ENCODE measurements around the gene HOGA1. TPM values are rescaled to one million over a fixed set of nuclear protein-coding genes. Genes with fewer than 3 reads are reported as not detected.
"Not testable (repeated sequence)": the region's sequence is repeated elsewhere in the genome, so short reads cannot be mapped to it uniquely, and the experiment has no call there.

HOGA1 gene
- total RNA-seq, 4 donors from 2014 or later = 0.40 TPM; not detected in 3

DNA sequence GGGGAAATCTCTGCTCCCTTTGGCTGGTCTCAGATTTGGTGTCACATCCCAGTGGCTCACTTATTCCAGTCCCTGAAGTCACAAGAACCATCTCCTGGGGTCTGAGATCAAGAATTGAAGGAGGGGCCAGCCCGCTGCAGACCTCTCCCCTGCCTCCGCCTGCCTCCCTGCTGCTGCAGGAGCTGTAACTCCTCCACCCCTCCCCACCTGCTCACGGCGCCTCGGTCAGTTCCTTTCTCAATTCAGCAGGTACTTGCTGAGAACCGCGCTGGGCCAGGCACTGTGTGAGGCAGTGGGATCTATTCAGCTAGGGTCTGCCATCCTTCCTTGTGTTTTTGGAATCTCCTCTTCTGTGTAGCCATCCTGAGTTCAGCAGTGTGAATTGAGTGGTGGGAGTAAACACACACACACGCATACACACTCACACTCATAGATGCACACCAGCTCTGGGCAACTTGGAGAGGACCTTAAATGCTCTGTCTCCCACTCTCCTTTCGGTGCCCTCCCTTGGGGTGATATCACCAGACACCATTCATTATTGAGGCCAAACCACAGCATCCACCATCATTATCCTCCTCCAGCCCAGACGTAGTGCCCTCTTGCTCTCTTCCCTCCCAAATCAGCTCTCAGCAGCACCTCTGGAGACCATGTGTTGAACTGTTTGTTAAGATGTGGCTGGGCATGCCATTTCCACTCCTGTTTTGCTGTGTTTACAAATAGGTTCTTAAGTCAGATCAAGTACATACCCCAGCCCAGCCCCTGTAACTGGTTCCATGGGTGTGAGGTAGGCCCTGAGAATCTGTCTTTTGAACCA is 33.6 kb upstream of the HOGA1 start:
- no peak for DNase-seq
- no peaks in the 10 kb centered on the region for H3K36me3 ChIP-seq
- no peaks in the 10 kb centered on the region for H3K4me1 ChIP-seq
- TF ChIP-seq, protein P1, sequence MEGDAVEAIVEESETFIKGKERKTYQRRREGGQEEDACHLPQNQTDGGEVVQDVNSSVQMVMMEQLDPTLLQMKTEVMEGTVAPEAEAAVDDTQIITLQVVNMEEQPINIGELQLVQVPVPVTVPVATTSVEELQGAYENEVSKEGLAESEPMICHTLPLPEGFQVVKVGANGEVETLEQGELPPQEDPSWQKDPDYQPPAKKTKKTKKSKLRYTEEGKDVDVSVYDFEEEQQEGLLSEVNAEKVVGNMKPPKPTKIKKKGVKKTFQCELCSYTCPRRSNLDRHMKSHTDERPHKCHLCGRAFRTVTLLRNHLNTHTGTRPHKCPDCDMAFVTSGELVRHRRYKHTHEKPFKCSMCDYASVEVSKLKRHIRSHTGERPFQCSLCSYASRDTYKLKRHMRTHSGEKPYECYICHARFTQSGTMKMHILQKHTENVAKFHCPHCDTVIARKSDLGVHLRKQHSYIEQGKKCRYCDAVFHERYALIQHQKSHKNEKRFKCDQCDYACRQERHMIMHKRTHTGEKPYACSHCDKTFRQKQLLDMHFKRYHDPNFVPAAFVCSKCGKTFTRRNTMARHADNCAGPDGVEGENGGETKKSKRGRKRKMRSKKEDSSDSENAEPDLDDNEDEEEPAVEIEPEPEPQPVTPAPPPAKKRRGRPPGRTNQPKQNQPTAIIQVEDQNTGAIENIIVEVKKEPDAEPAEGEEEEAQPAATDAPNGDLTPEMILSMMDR (IDR thresholded peaks at IDR 0.05) = no peak
- TF ChIP-seq POLR2A (IDR thresholded peaks at IDR 0.05) = no peak
- H3K27ac ChIP-seq = no peak overlapping the region
- no peaks in the 10 kb centered on the region for H3K27me3 ChIP-seq
- no peaks in the 10 kb centered on the region for H3K9me3 ChIP-seq
- H3K4me3 ChIP-seq = no peak overlapping the region

DNA sequence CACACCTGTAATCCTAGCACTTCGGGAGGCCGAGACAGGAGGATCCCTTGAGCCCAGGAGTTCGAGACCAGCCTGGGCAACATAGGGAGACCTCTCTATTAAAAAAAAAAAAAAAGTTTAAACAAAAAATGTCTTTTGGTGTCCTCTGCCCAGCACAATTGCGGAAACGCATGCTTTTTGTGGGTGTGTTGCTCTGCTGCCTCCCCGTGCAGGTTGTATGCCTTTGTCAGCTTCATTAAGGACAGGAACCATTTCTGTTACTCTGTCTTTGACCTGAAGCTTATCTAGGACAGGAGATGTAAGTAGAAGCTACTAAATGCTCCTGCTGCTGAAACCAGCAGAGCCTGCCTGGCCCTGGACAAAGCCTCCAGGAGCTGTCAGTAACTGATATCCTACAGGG is 32.9 kb upstream of the HOGA1 start:
- H3K36me3 ChIP-seq = no peaks in the 10 kb centered on the region
- no peak for DNase-seq
- H3K27me3 ChIP-seq = no peaks in the 10 kb centered on the region
- H3K4me1 ChIP-seq = no peaks in the 10 kb centered on the region
- TF ChIP-seq, protein P1 (IDR thresholded peaks at IDR 0.05) = no peak
- no peak for TF ChIP-seq POLR2A (IDR thresholded peaks at IDR 0.05)
- H3K4me3 ChIP-seq = no peak overlapping the region
- no peaks in the 10 kb centered on the region for H3K9me3 ChIP-seq
- no peak overlapping the region for H3K27ac ChIP-seq

DNA sequence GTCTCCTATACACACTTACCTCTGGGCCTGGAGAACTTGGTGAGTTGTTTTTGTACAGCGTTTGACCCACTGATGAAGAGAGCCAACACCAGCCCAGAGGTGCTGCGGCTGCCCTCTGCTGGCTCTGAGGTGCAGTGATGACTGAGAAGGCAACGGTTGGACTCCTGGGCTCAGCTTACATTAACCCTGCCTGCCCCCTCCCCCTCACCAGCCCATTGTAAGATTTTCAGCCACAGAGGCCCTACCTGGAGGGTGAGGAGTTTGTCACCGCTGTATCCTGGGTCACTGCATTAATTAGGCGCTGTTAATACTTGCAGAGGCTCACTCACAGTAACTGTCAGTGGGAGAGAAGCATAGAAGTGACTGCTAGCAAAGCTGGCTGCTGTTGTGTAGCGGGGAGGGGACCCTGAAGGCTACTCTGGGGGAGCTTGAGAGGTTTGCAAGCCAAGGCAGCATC is 30.6 kb upstream of the HOGA1 start:
- no peaks in the 10 kb centered on the region for H3K9me3 ChIP-seq
- no peak overlapping the region for H3K27ac ChIP-seq
- no peaks in the 10 kb centered on the region for H3K27me3 ChIP-seq
- TF ChIP-seq, protein P1 (IDR thresholded peaks at IDR 0.05) = peak in 4 of 6 experiments; percentile 68 to 76 (median 73)
- no peak for TF ChIP-seq POLR2A (IDR thresholded peaks at IDR 0.05)
- peak; percentile 23 to 76 (median 75) for DNase-seq
- no peaks in the 10 kb centered on the region for H3K4me1 ChIP-seq
- H3K36me3 ChIP-seq = no peaks in the 10 kb centered on the region
- H3K4me3 ChIP-seq = no peak overlapping the region

DNA sequence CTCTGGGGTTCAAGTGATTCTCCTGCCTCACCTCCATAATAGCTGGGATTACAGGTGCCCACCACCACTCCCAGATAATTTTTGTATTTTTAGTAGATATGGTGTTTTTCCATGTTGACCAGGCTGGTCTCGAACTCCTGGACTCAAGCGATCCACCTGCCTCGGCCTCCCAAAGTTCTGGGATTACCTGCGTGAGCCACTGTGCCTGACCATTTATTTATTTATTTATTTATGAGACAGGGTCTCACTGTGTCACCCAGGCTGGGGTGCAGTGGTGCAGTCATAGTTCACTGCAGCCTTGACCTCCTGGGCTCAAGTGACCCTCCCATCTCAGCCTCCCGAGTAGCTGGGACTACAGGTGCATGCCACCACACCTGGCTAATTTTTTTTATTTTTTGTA is 29.9 kb upstream of the HOGA1 start:
- not testable (repeated sequence) for H3K27me3 ChIP-seq, H3K36me3 ChIP-seq, H3K4me3 ChIP-seq, H3K4me1 ChIP-seq, H3K27ac ChIP-seq, H3K9me3 ChIP-seq, DNase-seq

DNA sequence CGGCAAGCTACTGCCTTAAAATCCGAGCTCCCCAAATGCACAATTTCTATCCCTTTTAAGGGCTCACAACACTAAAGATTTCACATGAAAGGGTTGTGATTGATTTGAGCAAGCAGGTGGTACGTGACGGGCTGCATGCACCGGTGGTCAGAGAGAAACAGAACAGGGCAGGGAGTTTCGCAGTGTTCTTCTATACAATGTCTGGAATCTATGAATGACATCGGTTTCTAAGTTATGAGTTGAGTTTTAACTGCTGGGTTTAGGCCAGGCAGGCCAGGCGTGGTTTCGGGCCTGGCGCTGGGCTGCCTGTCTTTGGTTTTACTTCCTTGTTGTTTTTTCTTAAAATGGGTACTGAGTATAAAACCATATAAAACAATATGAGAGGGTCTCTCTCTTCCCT is 28.6 kb upstream of the HOGA1 start:
- H3K4me1 ChIP-seq, H3K36me3 ChIP-seq, H3K27me3 ChIP-seq, H3K9me3 ChIP-seq, H3K27ac ChIP-seq, DNase-seq, H3K4me3 ChIP-seq: not testable (repeated sequence)

DNA sequence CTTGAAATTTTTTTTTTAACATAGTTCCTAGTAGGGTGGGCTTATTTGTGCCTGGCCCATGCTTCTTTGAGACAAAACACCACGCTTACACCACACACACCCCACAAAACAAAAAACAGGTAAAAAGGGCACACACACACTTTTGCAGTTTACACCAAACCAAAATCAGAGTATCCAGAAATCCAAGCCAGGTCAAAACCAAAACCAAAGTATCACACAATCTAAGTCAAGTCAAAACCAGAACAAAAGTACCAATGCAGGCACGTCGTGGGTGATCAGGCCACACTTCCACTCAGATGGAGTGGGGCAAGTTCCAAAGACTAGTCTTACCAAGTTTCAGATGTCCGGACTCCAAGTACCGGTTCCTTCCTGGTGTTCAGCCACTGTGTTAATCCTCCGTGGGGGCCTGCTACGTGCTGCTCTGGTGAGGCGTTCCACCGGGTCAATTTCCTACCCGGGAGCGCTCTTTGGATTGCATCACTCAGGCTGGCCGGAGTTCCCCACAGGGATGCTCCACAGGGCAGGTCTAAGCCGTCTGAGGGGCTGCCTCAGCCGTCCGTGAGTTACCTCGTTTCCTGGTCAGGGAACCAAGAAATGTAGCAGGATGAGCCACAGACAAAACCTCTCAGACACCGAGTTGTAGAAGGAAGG is 23.3 kb upstream of the HOGA1 start:
- H3K9me3 ChIP-seq = not testable (repeated sequence)

DNA sequence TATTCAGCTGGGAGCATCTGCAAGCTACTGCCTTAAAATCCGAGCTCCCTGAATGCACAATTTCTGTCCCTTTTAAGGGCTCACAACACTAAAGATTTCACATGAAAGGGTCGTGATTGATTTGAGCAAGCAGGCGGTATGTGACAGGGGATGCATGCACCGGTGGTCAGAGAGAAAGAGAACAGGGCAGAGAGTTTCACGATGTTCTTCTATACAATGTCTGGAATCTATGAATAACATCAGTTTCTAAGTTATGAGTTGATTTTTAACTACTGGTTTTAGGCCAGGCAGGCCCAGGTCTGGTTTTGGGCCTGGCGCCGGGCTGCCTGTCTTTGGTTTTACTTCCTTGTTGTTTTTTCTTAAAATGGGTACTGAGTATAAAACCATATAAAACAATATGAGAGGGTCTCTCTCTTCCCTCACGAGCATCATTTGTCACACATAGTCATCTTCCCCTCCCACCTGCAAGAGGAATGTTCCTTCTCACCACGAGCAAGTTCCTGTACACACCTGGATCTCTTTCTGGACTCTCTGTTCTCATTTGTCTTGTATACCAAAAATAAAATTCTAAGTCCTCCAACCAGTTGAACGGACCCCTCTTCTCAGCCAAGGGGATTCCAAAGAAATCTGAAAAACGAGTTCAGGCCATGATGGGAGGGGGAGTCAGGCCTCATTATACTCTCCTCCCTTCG is 22.7 kb upstream of the HOGA1 start:
- H3K36me3 ChIP-seq, H3K4me3 ChIP-seq, H3K9me3 ChIP-seq, H3K27ac ChIP-seq, H3K27me3 ChIP-seq, H3K4me1 ChIP-seq, DNase-seq: not testable (repeated sequence)

More for the DNA sequence above, 23.3 kb upstream of the HOGA1 start:
- not testable (repeated sequence) for H3K4me3 ChIP-seq, H3K36me3 ChIP-seq, DNase-seq, H3K27me3 ChIP-seq, H3K4me1 ChIP-seq
- H3K27ac ChIP-seq = peak overlapping the region in 1 of 4 donors; percentile 31

DNA sequence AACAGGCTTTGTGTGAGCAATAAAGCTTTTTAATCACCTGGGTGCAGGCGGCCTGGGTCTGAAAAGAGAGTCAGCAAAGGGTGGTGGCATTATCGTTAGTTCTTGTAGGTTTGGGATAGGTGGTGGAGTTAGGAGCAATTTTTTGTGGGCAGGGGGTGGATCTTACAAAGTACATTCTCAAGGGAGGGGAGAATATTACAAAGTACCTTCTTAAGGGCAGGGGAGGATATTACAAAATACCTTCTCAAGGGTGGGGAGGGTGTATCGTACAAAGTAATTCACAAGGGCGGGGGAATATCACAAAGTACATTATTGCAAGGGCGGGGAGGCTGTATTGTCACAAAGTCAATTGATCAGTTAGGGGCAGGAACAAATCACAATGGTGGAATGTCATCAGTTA is 21.9 kb upstream of the HOGA1 start:
- not testable (repeated sequence) for H3K27me3 ChIP-seq, H3K27ac ChIP-seq, DNase-seq, H3K4me1 ChIP-seq, H3K36me3 ChIP-seq, H3K9me3 ChIP-seq, H3K4me3 ChIP-seq

All from Peyer's patch (tissue), 4 donors.